ENCODE measurements around the gene NELL1.

DNA sequence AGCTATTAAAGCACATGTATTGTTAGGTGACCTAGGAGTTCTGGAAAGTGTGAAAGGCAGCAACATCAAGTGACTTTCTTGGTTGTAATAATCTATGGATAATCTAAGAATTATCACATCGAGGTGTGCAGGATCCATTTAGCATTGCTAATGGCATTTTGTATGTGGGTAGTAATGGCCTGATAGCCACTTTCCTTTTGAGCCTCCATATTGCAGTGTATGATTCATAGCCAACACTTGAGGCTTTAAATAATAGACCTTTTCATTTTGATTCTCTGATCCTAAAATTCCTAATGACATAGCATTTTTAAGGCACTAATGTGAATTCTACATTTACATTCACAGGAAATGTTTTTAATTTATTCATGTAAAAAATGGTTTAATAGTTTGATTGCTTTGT, 759.4 kb downstream of the NELL1 start:
- TF ChIP-seq CTCF (IDR thresholded peaks at IDR 0.05; ENCODE audit: poor library complexity), result no peak
- no peak for TF ChIP-seq EZH2phosphoT487 (IDR thresholded peaks at IDR 0.05; ENCODE audit: low read depth, severe bottlenecking, unreplicated experiment)

Measured in hepatocyte (in vitro differentiated cells).